AG04449 (cell line): Measurements from ENCODE around the gene SEMA5B.
A peak's percentile ranks its signal among the peaks of the same experiment; 100 is the strongest.

Experiments used
- CTCF ChIA-PET: fragments of 350-600 bp; formaldehyde crosslinking; extraction: SDS; loops from one replicate; lab custom pipeline; 2021; ENCODE audit warnings: antibody characterized with exemption; lab: Yijun Ruan, JAX
- POLR2A ChIA-PET: fragments of 400-600, 350-600 bp; formaldehyde crosslinking; extraction: SDS; loops from one replicate; lab custom pipeline; 2020; ENCODE audit warnings: antibody characterized with exemption, inconsistent platforms; lab: Yijun Ruan, JAX
- DNase-seq: peaks from one replicate; pipeline ENCODE4 v3.0.0-alpha.2; 2010; ENCODE audit warnings: low read depth, low spot score
- H3K4me3 ChIP-seq: 2 replicates; pipeline ENCODE4 v1.5.1; 2011; ENCODE audit warnings: low read depth, mild to moderate bottlenecking, control low read depth, low read length
- CTCF ChIP-seq: IDR thresholded peaks from one replicate; pipeline ENCODE4 v1.5.1; 2011; ENCODE audit warnings: mild to moderate bottlenecking, moderate library complexity, low read length, control low read depth, inconsistent platforms; ENCODE audit not compliant: insufficient read depth; ENCODE audit errors: missing control alignments

SEMA5B gene

GRCh38 chr3:123034120-123034519, 6.6 kb upstream of the SEMA5B start:
- CTCF ChIA-PET = no interaction called here
- TF ChIP-seq CTCF = no peak
- DNase-seq = no peak
- POLR2A ChIA-PET = no interaction called here
- no peak overlapping the region for H3K4me3 ChIP-seq

- POLR2A ChIA-PET = no interaction called here
- CTCF ChIA-PET = interaction anchor here (1.1 to 8.0 kb wide), 6 partner anchors 8 to 473 kb away, joined by 3 to 97 read pairs (median 6); no protein-coding TSS in a partner anchor
- DNase-seq = no peak
- no peak overlapping the region for H3K4me3 ChIP-seq
- TF ChIP-seq CTCF = no peak
These were observed 4.5 kb upstream of the SEMA5B start for GRCh38 chr3:123032057-123032456.

- CTCF ChIA-PET = interaction anchor here (1.0 to 8.0 kb wide), 8 partner anchors 9 to 638 kb away, joined by 3 to 97 read pairs (median 4); partner anchors contain the start of gene PDIA5
- POLR2A ChIA-PET = no interaction called here
- TF ChIP-seq CTCF = no peak
These were observed 3.5 kb upstream of the SEMA5B start for GRCh38 chr3:123031051-123031450.

GRCh38 chr3:123028233-123028828, 768 bp upstream of the SEMA5B start:
- DNase-seq = peak; percentile 28
- H3K4me3 ChIP-seq = peak overlapping the region; percentile 45
- CTCF ChIA-PET = interaction anchor here (0.8 to 8.0 kb wide), 14 partner anchors 10 to 1481 kb away, joined by 3 to 97 read pairs (median 5); partner anchors contain the start of genes PDIA5 and POLQ
- POLR2A ChIA-PET = no interaction called here
- TF ChIP-seq CTCF = peak; percentile 31

More at GRCh38 chr3:123031051-123031450, 3.5 kb upstream of the SEMA5B start:
- DNase-seq = no peak
- no peak overlapping the region for H3K4me3 ChIP-seq

GRCh38 chr3:123026565-123027291, 835 bp downstream of the SEMA5B start:
- DNase-seq = no peak
- ChIA-PET CTCF (interaction anchor here (0.5 to 8.0 kb wide), 10 partner anchors 11 to 1480 kb away, joined by 3 to 97 read pairs (median 6); partner anchors contain the start of genes PDIA5 and POLQ), POLR2A (no interaction called here)
- no peak for TF ChIP-seq CTCF
- peak overlapping the region; percentile 29 for H3K4me3 ChIP-seq
